Kasumi-1 (cell line): ENCODE results near the gene MRPS21.

Experiments used
- DNase-seq, 2 experiments: peaks; one replicate each; lab custom pipeline; 2025; lab: John Stamatoyannopoulos, UW

Gene MRPS21

DNA sequence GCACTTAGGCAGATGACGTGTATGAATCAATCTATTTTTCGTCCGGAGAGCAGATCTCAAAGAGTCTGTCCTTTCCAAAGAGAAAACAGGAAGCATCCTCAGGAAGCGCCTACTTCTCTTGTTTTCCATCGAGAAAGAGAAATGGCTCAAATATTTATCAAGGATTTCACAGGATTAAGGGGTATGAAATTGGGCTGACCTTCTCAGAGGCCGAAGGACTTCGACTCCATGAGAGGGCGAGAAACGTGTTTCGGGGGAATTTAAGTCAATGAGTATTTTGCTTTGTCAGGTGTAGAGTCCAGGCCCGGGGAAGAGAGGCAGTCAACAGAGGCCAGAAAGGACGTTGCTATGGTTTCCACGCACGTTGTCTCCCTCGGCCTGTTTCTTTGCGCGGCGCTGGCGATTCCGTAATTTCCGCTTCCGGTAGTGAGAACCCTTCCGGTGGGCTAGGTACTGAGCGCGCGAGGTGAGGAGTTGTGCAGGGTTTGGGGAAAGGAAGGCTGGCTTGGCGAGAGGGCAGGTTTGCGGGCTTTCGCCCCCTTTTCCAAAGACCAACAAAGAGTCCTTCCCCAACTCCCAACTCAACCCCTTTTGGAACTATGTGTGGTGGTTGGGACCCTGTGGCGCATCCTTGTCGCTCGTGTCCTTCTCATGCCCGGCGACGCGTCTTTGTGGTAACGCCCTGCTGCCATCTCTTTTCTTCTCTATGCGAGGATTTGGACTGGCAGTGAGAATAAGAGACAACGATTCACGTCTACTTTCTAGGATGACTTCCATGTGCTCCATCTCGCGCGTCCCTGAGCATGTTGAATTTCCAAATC is at the start of gene MRPS21:
TSS of gene MRPS21 (plus strand) at position 429 of the 821 bp plus-strand sequence. CDS start 506 bp downstream, outside the sequence.
- peak; percentile 94 for DNase-seq

DNA sequence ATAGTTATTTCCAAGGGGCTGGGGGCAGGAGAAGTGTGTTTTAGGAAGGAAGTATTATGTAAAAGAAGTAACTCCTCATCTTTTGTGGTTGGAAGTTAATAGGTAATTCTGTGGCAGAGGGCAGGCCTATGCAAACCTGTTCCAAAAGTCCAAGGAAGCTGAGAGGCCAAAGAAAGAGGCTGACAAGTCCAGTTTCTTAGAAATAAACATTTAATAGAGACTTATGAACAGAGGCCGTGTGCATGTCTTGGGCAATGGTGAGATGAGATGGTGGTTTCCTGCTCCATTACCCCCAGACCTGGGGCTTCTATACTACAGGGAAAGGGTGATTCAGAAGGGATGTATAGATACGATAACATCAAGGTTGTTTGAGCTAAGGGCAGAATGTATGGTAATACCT is 43.7 kb upstream of the MRPS21 start:
- DNase-seq = peak in 1 of 2 experiments; percentile 12

DNA sequence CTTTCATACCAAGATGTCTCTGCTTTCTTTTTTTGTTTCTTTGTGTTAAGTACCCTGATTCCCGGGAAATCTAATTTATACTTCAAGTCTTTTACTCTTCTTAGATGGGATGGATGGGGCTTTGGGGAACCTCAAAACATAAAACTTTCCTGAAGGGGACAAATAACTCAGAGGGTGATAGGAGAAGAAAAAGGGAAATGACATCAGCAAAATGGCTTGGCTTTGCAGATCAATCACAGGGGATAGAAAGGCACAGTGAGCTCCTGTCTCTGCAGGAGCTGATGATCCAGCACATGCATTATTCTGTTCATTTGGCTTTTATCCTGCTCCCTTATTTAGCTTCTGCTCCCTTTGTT is 37.5 kb upstream of the MRPS21 start:
- DNase-seq = no peak

DNA sequence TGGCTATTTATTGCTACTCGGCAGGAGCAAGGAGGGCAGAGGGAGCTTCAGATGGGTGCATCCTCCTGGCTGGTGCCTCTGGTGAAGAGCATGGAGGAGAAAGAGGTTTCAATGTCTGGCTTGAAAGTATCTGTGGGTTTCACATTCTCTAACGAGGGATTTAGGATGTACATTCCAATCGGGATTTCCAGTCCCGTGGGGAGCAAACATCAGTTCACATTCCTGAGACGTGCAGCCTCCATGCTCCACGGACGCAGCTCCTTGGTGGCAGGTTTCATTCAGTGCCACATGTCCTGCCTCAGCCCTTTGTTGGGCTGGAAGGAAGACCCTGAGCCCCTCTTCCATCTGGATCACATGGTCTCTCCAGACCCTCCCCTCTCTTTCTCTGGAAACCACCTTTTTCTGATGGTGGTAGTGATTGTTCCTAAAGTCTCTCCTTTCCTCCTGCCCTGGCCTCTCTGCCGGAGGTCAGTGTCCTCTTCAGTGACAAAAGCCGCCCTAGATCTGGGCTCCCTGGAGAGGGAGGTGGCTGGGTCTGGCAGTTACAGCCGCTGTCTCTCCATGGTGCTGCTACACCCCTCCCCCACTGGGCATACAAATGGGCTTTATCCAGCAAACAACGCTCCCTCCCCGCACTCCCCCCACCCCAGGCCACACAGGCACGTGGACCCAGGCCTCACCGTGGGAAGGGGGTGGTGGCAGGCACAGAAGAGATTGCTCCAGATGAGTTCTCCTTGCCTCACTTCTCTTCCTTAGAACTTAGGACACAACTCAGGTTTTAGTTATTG is 36.9 kb upstream of the MRPS21 start:
- no peak for DNase-seq

DNA sequence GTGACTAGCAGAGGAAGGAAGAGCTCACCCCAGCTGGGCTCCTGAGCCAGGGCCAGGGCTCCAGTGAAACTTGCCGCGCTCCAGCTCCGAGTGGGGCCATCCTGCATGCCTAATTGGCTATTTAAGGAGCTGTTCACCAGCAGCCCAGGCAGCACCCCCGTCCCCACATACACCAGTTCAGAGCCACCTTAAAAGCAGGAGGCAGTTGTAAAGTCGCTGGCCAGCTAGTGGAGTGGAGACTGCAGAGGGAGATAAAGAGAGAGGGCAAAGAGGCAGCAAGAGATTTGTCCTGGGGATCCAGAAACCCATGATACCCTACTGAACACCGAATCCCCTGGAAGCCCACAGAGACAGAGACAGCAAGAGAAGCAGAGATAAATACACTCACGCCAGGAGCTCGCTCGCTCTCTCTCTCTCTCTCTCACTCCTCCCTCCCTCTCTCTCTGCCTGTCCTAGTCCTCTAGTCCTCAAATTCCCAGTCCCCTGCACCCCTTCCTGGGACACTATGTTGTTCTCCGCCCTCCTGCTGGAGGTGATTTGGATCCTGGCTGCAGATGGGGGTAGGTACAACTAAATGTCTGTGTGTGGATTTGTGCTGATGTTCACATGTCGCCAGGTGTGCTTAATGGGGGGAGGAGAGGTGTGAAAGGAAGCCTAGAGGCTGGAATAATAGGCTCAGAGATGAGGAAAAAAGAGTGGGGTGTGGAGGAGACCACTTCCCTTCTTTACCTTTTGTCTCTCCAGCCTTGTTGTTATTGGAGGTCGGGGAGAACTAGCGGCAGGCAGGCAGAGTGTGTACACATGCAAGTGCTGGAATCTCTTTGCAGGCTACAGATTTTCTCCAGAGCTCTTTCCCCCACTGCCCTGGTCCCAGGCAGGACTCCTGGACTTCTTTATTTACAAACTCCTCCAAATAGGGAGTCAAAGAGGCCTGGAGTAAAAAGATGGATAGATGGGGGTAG is 35.8 kb upstream of the MRPS21 start, which contains the start of gene CA14:
TSS of gene CA14 (plus strand) at position 151 of the 962 bp plus-strand sequence. CDS start at position 506, 355 bp downstream.
- DNase-seq = no peak

DNA sequence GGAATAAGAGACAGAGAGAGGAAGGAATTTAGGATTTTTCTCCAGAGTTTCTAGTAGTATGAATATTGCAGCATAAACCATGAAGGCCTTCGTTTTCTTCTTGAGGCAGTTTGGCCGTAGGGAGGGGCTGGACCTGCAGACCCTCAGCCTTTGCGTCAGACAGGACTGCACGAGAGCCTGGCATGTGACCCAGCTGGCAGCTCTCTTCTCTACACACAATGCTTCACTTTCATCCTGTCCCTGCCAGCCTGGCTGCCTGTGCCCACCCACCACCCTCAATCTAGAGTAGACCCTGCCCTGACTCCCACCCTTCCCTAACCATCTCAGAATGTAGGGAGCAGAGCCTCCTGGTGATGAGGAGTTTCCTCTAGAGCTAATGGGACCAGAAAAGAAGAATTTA is 34.4 kb upstream of the MRPS21 start:
- DNase-seq = no peak

DNA sequence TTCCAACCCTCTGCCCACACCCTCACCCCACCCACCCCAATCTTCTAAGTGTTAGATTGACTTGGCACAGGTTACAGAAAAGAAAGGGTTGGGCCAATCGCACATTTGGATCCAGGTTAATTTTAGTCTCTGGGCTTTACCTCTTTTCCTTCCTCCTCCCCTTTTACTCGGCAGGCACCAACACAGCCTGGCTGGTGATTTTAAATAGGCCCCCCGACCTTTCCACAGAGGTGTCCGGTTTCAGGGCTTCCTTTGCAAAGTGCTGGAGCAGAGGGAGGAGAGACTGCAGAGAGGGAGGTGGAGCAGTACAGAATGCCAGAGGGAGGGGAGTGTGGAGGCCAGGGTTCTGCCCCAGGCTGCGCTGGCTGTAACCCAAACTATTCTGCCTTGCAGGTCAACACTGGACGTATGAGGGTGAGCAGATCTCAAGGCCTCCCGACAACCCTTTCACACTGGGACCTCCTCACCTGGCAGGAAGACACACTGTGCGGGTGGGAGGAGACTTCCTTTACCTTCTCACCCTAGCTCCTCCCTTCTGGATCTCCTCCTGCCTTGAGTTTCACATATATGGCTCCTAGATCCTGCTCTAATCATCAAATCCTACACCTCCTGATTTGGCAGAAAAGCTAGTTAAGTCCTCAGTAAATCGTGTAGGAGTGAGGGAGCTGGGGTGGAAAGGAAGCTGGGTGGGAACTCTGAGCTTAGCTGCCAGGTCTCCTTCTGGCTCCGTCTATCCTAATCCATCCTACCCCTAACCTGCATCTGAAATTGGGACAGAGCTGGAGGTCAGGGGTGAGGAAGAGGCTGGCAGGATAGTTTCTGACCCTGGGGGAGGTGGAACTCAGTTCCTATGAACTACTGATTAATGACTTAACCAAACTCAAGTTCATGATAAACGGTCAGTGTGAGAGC is 33.6 kb upstream of the MRPS21 start:
- peak; percentile 65 to 78 for DNase-seq

DNA sequence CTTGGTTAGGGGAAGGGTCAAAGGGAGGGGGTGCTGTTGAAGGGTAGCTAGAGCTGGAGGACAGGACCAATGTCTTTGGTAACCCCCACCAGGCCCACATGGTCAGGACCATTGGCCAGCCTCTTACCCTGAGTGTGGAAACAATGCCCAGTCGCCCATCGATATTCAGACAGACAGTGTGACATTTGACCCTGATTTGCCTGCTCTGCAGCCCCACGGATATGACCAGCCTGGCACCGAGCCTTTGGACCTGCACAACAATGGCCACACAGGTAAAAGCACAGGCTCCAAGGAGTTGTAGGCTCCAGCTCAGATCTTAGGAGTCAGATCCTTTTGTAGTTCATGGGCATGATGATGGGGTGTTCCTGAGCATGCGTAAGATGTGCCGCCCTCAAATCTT is 32.3 kb upstream of the MRPS21 start:
- no peak for DNase-seq

DNA sequence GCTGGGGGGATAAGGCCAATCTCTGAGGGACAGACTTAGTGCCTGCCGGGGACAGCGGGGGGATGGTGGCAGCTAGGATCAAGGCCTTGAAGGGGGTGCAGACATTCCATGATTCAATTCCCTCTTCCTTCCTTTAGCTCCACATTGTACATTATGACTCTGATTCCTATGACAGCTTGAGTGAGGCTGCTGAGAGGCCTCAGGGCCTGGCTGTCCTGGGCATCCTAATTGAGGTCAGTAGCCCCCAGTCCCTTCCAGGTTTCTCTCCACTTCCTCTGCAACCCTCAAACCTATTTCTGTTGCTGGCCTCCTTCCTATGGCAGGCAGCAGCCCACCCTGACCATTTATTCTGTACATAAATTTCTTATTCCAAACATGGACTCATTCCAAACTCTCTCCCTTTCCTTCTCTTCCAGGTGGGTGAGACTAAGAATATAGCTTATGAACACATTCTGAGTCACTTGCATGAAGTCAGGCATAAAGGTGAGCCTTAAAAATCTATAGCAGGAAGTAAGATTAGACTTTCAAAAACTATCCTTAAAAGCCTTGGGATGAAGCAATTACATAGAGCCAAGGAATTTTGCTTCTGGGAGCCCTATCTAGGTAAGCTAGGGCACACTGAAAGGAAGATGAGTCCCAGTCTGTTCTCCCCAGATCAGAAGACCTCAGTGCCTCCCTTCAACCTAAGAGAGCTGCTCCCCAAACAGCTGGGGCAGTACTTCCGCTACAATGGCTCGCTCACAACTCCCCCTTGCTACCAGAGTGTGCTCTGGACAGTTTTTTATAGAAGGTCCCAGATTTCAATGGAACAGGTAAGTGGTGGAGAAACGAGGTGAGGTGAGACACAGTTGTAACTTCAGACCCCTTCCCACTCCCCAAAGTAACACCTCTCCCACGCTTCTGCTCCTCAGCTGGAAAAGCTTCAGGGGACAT is 31.0 kb upstream of the MRPS21 start:
- DNase-seq = peak; percentile 40 to 61

DNA sequence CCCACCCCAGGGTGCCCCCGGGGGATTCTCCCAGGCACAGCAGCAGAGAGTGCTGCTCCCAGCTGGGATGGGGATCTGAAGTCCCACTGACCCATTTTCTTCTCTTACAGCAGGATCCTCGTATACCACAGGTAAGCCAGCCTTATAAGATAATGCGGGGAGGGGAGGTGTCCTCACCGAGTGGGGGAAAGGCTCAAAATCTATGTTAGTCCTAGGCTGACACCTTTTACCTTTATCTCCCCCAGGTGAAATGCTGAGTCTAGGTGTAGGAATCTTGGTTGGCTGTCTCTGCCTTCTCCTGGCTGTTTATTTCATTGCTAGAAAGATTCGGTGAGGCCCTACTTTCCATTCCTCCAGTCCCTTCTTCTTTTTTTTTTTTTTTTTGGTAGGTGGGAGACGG is 30.1 kb upstream of the MRPS21 start:
- no peak for DNase-seq

DNA sequence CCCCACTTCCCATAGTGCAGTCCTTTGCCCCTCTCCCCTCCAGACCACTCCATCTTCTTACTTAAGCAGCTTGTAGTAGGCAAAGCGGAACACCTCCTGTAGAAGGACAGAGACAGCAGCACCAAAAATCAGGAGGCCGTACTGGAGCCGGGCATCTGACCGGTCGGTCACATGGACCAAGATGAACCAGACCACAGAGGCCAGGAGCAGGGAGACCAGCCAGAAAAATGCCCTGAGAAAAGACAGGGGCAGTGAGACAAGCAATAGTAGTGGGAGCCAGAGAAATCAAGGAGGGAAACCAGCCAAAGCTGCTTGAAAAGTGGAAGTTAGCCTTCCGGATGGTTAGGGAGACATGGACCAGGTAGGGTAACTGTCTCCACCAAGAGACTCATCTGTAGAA is 25.8 kb upstream of the MRPS21 start:
- no peak for DNase-seq

DNA sequence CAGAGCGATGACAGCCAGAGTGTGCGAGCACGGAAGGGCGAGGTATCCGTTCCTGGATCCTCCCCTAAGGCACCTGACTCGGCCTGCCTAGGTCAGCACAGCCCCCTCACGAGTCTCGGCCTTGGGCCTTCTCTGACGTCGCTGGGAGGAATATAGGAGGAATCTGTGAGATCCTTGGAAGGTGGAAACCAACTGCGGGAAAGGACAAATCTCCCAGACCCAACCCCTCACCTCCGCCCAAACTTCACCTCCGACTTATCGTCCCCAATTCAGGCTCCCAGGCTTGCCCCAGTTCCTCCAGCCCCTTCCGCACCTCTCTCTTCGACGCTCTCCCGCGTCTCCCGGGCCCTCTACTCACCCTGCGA is 25.3 kb upstream of the MRPS21 start:
- no peak for DNase-seq

DNA sequence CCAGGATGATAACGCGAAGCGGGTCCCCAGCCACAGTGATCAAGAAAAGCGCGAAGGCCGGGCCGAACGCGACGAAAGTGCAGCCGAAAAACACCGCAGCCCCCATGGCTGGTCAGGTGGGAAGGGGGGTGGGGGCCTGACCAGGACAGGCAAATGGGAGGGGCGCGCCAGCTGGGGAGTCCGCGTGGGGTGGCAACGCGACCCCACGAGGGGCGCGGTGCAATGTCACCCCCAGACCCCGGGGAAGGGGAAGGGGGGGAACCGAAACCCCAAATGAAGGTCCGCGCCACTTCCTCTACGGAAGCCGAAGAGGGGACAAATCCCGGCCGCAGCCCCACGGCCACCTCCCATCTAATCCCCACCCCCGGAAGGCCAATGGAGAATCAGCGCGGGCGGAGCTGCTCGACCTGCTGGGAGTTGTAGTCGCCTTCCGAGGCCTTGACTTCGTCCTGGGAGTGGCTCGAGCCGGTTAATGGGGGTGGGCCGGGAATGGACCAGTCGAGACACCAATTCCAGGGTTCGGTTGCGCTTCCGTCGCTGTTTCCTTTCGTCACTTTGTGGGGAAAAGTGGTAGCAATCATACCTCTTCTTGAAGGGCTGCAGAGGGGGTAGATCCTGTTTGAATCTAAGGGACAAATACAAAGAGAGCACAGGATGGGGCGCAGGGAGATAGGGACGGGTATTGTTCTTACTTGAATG is 24.8 kb upstream of the MRPS21 start, which contains the start of gene APH1A:
TSS of gene APH1A (minus strand) at position 312 of the 699 bp plus-strand sequence. CDS start at position 106, 206 bp downstream.
- peak; percentile 96 to 97 for DNase-seq

DNA sequence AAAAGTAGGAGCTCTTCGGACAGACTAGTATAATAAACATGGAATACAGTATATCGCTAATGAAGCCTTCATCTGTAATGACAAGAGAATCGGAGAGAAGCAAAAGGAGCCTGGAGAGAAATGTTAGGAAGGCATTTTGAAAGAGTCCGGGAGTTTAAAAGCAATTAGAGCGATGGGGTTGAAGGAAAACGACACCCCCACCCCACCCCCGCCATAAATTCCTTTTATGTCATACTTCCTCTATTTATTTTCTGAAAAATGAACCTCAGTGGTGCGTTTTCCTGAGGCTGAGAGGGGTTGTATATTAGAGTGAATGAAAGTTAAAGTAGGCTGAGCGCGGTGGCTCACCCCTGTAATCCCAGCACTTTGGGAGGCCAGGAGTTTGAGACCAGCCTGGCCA is 24.2 kb upstream of the MRPS21 start:
- no peak for DNase-seq

DNA sequence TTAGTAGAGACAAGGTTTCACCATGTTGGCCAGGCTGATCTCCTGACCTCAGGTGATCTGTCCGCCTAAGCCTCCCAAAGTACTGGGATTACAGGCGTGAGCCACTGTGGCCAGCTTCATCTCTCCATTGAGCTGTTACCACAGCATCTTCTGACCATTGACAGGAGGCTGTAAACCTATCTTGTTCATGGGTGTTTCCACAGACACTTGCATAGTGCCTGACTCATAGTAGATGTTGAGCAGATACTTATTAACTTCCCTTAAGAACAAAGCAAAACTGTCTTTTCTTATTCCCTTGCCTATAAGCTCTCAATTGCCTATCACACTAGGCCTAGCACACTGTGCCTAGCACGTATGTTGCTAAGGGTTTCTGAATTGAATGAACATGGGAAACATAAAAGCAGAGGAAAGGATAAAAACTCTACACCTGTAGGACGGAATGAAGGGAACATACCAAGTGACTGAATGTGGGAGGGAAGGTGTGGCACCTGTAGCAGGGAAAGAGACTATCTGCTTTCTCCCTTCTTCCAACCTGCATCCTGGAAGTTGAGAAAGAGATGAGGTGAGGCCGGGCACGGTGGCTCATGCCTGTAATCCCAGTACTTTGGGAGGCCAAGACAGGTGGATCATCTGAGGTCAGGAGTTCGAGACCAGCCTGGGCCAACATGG is 22.2 kb upstream of the MRPS21 start:
- no peak for DNase-seq

DNA sequence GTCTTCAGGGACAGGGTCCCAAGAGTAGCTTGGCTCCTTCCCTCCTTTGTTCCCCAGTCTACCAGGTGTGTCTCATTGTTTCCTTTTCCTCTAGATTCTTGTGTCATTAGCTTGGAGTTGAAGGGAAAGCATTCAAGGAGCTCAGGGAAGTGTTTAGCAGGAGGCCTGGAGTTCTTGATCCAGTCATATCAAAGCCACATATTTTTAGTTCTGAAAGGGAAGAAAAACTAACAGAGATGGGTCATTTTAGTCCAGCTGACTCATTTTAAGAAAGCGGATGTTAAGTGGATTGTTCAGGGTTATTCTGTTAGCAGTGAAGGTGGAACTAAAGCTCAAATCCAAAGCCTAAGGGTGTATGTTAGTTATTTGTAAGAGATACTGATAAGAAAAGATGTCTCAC is 20.4 kb upstream of the MRPS21 start:
- DNase-seq = no peak

DNA sequence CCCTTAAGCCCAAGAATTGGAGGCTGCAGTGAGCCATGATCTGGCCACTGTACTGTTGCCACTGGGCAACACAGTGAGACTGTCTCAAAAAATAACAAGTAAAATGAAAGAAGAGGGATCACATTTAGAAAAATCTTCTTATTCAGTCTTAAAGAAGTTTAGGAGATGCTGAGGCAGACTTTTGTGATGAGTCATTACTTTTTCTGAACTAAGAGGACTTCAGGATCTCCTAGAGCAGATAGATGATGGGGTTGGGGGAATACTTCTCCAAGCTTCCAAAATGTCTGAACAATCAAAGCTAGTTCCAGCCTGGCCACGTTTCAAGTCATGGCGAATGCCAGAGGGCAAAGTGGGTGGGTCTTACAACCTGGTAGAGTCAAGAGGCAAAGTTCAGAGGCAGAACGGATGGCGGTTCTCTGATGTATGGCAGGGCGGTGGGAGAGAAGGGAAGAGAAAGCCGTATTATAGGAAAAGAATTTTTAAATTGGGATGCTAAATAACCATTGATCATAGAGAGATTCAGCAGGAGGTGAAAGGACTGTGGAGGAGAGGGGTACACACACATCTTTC is 13.4 kb upstream of the MRPS21 start:
- no peak for DNase-seq

DNA sequence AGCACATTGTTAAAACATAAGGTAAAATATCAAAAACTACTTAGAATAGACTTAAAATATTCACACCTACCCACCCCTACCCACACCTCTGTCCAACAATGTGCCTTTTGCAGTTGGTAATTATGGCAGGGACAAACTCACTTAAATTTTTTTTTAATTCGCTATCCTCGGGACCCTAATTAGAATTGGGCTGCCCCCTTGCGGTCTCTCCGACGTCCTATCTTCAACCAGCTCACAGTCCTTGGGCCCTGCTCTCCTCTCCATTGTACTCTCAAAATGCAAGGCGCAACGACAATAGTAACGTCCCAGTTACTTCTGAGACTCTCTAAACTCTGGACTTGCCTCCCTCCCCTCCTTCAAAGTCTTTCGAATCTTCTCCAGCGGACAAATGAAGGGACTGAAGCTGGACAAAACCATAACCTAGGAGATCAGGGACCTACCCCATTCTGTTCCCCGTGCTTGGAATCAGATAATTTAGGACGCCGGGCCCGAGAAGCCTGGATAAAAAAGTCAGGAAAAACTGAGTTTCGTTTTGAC is 12.4 kb upstream of the MRPS21 start:
- DNase-seq = peak; percentile 79 to 94
